HepG2 (cell line): ENCODE data around the gene NFIC. TPM values are rescaled to one million over a fixed set of nuclear protein-coding genes. Genes with fewer than 3 reads are reported as not detected.

ENCODE experiments used
- CBX5 ChIP-seq: sonication (generic); formaldehyde crosslinking; IDR thresholded peaks from 2 replicates; pipeline ENCODE4 v1.4.0; 2020; ENCODE audit warnings: missing genetic modification reagents, borderline replicate concordance
- DMTF1 ChIP-seq: sonication (generic); formaldehyde crosslinking; IDR thresholded peaks from 2 replicates; pipeline ENCODE4 v1.4.0; 2020; ENCODE audit warnings: mild to moderate bottlenecking, missing genetic modification reagents
- E2F2 ChIP-seq: sonication (generic); formaldehyde crosslinking; IDR thresholded peaks from 2 replicates; pipeline ENCODE4 v1.4.0; 2020; ENCODE audit warnings: missing genetic modification reagents, borderline replicate concordance
- FOXA3 ChIP-seq: IDR thresholded peaks from 2 replicates; pipeline ENCODE4 v1.6.1; 2016; ENCODE audit warnings: missing genetic modification reagents, missing compliant biosample characterization
- HDAC1 ChIP-seq: sonication (generic); formaldehyde crosslinking; IDR thresholded peaks from 2 replicates; pipeline ENCODE4 v1.5.1; 2020; ENCODE audit warnings: mild to moderate bottlenecking, missing genetic modification reagents
- HIVEP1 ChIP-seq: sonication (generic); formaldehyde crosslinking; IDR thresholded peaks from 2 replicates; pipeline ENCODE4 v1.4.0; 2020; ENCODE audit warnings: mild to moderate bottlenecking, missing genetic modification reagents
- HNF4A ChIP-seq: sonication (generic); formaldehyde crosslinking; IDR thresholded peaks from 2 replicates; pipeline ENCODE4 v1.4.0; 2020; ENCODE audit warnings: missing genetic modification reagents
- HOXD1 ChIP-seq: sonication (generic); formaldehyde crosslinking; IDR thresholded peaks from 2 replicates; pipeline ENCODE4 v1.5.0; 2020; ENCODE audit warnings: missing genetic modification reagents
- IKZF5 ChIP-seq: IDR thresholded peaks from 2 replicates; pipeline ENCODE4 v1.6.1; 2018; ENCODE audit warnings: missing genetic modification reagents, mild to moderate bottlenecking, missing compliant biosample characterization
- JDP2 ChIP-seq: sonication (generic); formaldehyde crosslinking; IDR thresholded peaks from 2 replicates; pipeline ENCODE4 v1.8.1; 2022; ENCODE audit warnings: missing genetic modification reagents, borderline replicate concordance
- KMT2A ChIP-seq: sonication (generic); formaldehyde crosslinking; IDR thresholded peaks from 2 replicates; pipeline ENCODE4 v1.4.0; 2020; ENCODE audit warnings: missing genetic modification reagents
- MTERF4 ChIP-seq: sonication (generic); formaldehyde crosslinking; IDR thresholded peaks from 2 replicates; pipeline ENCODE4 v1.8.0; 2023; ENCODE audit warnings: mild to moderate bottlenecking, missing genetic modification reagents
- RBM39 ChIP-seq: fragments of 200-400 bp; formaldehyde crosslinking; IDR thresholded peaks from one replicate; pipeline ENCODE4 v1.6.1; 2018; ENCODE audit warnings: antibody characterized with exemption, mild to moderate bottlenecking, low read depth, low read length; ENCODE audit not compliant: poor library complexity, severe bottlenecking
- SKI ChIP-seq: fragments of 450-650 bp; IDR thresholded peaks from one replicate; pipeline ENCODE4 v1.6.1; 2018; ENCODE audit warnings: mild to moderate bottlenecking; ENCODE audit not compliant: partially characterized antibody
- SRF ChIP-seq: IDR thresholded peaks from 2 replicates; pipeline ENCODE4 v1.6.1; 2011; ENCODE audit warnings: mild to moderate bottlenecking, low read depth, low read length, moderate library complexity
- ZNF20 ChIP-seq: sonication (generic); formaldehyde crosslinking; IDR thresholded peaks from 2 replicates; pipeline ENCODE4 v1.4.0; 2020; ENCODE audit warnings: mild to moderate bottlenecking, moderate library complexity, missing genetic modification reagents
- ZNF30 ChIP-seq: sonication (generic); formaldehyde crosslinking; IDR thresholded peaks from 2 replicates; pipeline ENCODE4 v1.5.0; 2020; ENCODE audit warnings: mild to moderate bottlenecking, missing genetic modification reagents
- ZNF512 ChIP-seq: sonication (generic); formaldehyde crosslinking; IDR thresholded peaks from 2 replicates; pipeline ENCODE4 v1.4.0; 2020; ENCODE audit warnings: mild to moderate bottlenecking, missing genetic modification reagents
- ZNF710 ChIP-seq: sonication (generic); formaldehyde crosslinking; IDR thresholded peaks from 2 replicates; pipeline ENCODE4 v1.5.0; 2020; ENCODE audit warnings: mild to moderate bottlenecking, missing genetic modification reagents, borderline replicate concordance
- ZNF766 ChIP-seq: sonication (generic); formaldehyde crosslinking; IDR thresholded peaks from 2 replicates; pipeline ENCODE4 v1.5.0; 2020; ENCODE audit warnings: missing genetic modification reagents, borderline replicate concordance
- ZNF790 ChIP-seq: sonication (generic); formaldehyde crosslinking; IDR thresholded peaks from 2 replicates; pipeline ENCODE4 v1.8.0; 2022; ENCODE audit warnings: missing genetic modification reagents, mild to moderate bottlenecking, borderline replicate concordance
- polyA plus RNA-seq, 8 experiments: library from polyadenylated mRNA; depleted of rRNA in 3 of 8; stranded (reverse) in 7 of 8; unstranded in 1 of 8; fragments of >200 nt; fragmentation: Illumina TruSeq in 4 of 8; extraction: Trizol in 4 of 8; gene quantifications; 2 replicates each; pipeline versions ENCODE4 v1.2.1 to v1.2.3, GENCODE V29; 2011 to 2016; ENCODE audit warnings: low read depth in 4 of 8, missing spikeins in 1 of 8, mixed read lengths in 1 of 8; ENCODE audit not compliant: insufficient read depth in 1 of 8
- total RNA-seq, 5 experiments: library from RNA; depleted of rRNA; stranded (reverse); fragments of >200 nt; fragmentation: Illumina TruSeq; extraction: Trizol; gene quantifications; 2 replicates each; pipeline ENCODE4 v1.2.3, GENCODE V29; 2016; ENCODE audit warnings: low read depth in 1 of 5

Gene NFIC
- total and polyA plus RNA-seq, 2 of the 13 experiments (the other 11 are each of a cell fraction or from before 2014, with no cell fraction given) = 1.3 to 2.5 TPM

- TF ChIP-seq HOXD1 (CRISPR knock-in tag) (0 out of 2 replicates have a peak, but pooled peaks have one; percentile 51), ZNF766 (no peak), SRF (no peak), ZNF790 (no peak; the same call in 1 of the 2 replicates), KMT2A (peak; percentile 26; the same call in 1 of the 2 replicates), IKZF5 (CRISPR knock-in tag) (peak; percentile 80), CBX5 (CRISPR knock-in tag) (peak; percentile 82; the same call in 1 of the 2 replicates), ZNF30 (CRISPR knock-in tag) (no peak), DMTF1 (CRISPR knock-in tag) (no peak), JDP2 (CRISPR knock-in tag) (no peak), HDAC1 (CRISPR knock-in tag) (peak; percentile 70), E2F2 (CRISPR knock-in tag) (no peak), RBM39 (no peak), ZNF512 (no peak), ZNF20 (CRISPR knock-in tag) (0 out of 2 replicates have a peak, but pooled peaks have one; percentile 81), HNF4A (CRISPR knock-in tag) (peak; percentile 62), SKI (peak; percentile 99), MTERF4 (CRISPR knock-in tag) (no peak), FOXA3 (CRISPR knock-in tag) (peak; percentile 86), HIVEP1 (CRISPR knock-in tag) (peak; percentile 73), ZNF710 (CRISPR knock-in tag) (peak; percentile 96)
These were observed 47.5 kb downstream of the NFIC start (continued) for GRCh38 chr19:3413796-3414327.
